Mesendoderm (in vitro differentiated cells): ENCODE measurements around the gene B3GALT5.

Source experiments
- DNase-seq: peaks from one replicate; pipeline ENCODE4 v3.0.0; 2013
- H2AK5ac ChIP-seq: 2 replicates; pipeline ENCODE4 v1.6.1; 2013; ENCODE audit warnings: low read length, inconsistent platforms
- H2BK120ac ChIP-seq: 2 replicates; pipeline ENCODE4 v1.6.1; 2013; ENCODE audit warnings: low read depth, mild to moderate bottlenecking, low read length, moderate library complexity, mixed read lengths
- H2BK15ac ChIP-seq: replicated peaks from 2 replicates; pipeline ENCODE4 v1.6.1; 2013; ENCODE audit warnings: low read depth, mild to moderate bottlenecking, moderate library complexity
- H2BK5ac ChIP-seq: 2 replicates; pipeline ENCODE4 v1.6.1; 2013; ENCODE audit warnings: low read length, inconsistent platforms
- H3K18ac ChIP-seq: 2 replicates; pipeline ENCODE4 v1.6.1; 2013; ENCODE audit warnings: mild to moderate bottlenecking, low read length, mixed read lengths
- H3K23ac ChIP-seq: one replicate; pipeline ENCODE4 v1.6.1; 2013; ENCODE audit warnings: low read length
- H3K27ac ChIP-seq: 2 replicates; pipeline ENCODE4 v1.5.1; 2013; ENCODE audit warnings: low read depth, mild to moderate bottlenecking, inconsistent platforms, low read length, moderate library complexity
- H3K27me3 ChIP-seq: 2 replicates; pipeline ENCODE4 v1.6.1; 2013; ENCODE audit warnings: low read length, control low read depth, mild to moderate bottlenecking, inconsistent platforms; ENCODE audit not compliant: insufficient read depth, poor library complexity
- H3K36me3 ChIP-seq: 2 replicates; pipeline ENCODE4 v1.6.1; 2013; ENCODE audit warnings: low read length, inconsistent platforms; ENCODE audit not compliant: control insufficient read depth, insufficient read depth
- H3K4ac ChIP-seq: one replicate; pipeline ENCODE4 v1.6.1; 2013; ENCODE audit warnings: low read depth, mild to moderate bottlenecking, low read length, moderate library complexity
- H3K4me1 ChIP-seq: 2 replicates; pipeline ENCODE4 v1.6.1; 2013; ENCODE audit warnings: low read depth, low read length, inconsistent platforms; ENCODE audit not compliant: control insufficient read depth
- H3K4me2 ChIP-seq: 2 replicates; pipeline ENCODE4 v1.6.1; 2013; ENCODE audit warnings: low read length
- H3K4me3 ChIP-seq: 2 replicates; pipeline ENCODE4 v1.5.1; 2013; ENCODE audit warnings: mild to moderate bottlenecking, low read length
- H3K56ac ChIP-seq: one replicate; pipeline ENCODE4 v1.6.1; 2013; ENCODE audit warnings: low read length
- H3K79me1 ChIP-seq: 2 replicates; pipeline ENCODE4 v1.6.1; 2013; ENCODE audit warnings: low read length, inconsistent platforms
- H3K79me2 ChIP-seq: 2 replicates; pipeline ENCODE4 v1.6.1; 2013; ENCODE audit warnings: mild to moderate bottlenecking, low read length; ENCODE audit not compliant: control insufficient read depth, insufficient read depth
- H3K9ac ChIP-seq: 2 replicates; pipeline ENCODE4 v1.6.1; 2013; ENCODE audit warnings: low read length, inconsistent platforms
- H4K5ac ChIP-seq: one replicate; pipeline ENCODE4 v1.6.1; 2013; ENCODE audit warnings: low read length
- H4K8ac ChIP-seq: one replicate; pipeline ENCODE4 v1.6.1; 2013; ENCODE audit warnings: low read depth, mild to moderate bottlenecking, control low read depth, low read length, moderate library complexity
- WGBS: extraction: QIAGEN DNeasy Blood & Tissue Kit; methylation state at CpG from one replicate; pipeline ENCODE4 v1.1.7; 2013; ENCODE audit warnings: low lambda C conversion rate, missing lambda C conversion rate; ENCODE audit not compliant: insufficient coverage; ENCODE audit errors: extremely low coverage; 5-methylcytosine and 5-hydroxymethylcytosine counted together

The B3GALT5 gene

DNA sequence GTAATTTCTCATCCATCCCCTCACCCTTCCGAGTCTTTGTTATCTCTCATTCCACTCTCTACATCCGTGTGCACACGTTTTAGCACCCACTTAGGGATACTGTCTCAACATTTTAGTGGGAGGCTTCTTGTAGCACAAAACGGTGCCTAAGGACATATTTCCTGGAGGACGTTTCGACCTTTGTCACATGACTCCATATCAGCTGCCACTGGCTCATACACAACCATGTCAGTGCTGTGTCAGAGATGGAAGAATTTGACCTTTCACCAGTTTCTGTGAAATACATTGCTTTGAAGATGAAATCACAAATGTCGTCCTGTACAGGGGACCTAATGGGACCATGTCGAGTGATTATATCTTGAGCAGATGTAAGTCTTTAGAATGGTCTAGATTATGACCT, 15.6 kb downstream of the B3GALT5 start:
- Histone ChIP-seq H3K4me2 (no peak overlapping the region), H4K8ac (no peak overlapping the region), H3K27me3 (no peaks in the 10 kb centered on the region), H2BK120ac (no peak overlapping the region), H3K27ac (no peak overlapping the region), H3K79me1 (no peaks in the 10 kb centered on the region), H3K36me3 (no peaks in the 10 kb centered on the region), H2BK15ac (no peak overlapping the region), H2AK5ac (no peak overlapping the region), H3K23ac (no peak overlapping the region), H4K5ac (no peak overlapping the region), H3K9ac (no peak overlapping the region), H3K4ac (no peak overlapping the region), H2BK5ac (no peak overlapping the region), H3K4me3 (no peak overlapping the region), H3K18ac (no peak overlapping the region), H3K79me2 (peaks cover 6% of the 10 kb centered on the region), H3K56ac (no peak overlapping the region), H3K4me1 (peaks cover 2% of the 10 kb centered on the region)
- DNase-seq: no peak
- WGBS: no CpG with 5 or more reads among the region's 8 CpGs

DNA sequence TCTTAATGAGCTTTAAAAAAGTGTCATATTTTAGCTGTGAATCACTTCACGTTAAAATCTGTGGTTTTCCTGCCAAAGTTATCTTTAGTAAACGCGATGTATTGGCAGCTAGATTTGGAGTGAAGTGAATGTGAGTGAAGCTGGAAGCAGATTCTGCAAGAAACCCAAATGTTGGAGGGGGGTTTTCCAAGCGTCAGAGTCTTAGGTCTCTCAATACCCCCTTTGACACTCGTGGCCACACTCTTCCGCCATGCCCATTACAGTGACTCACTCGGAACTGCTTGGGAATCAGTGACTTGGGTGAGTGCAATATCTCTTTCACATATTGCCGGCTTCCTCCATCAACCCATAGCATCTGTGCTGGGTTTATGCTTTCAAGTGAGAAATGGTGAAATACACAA, 17.5 kb downstream of the B3GALT5 start:
- Histone ChIP-seq H3K79me2 (peaks cover 10% of the 10 kb centered on the region), H2BK5ac (no peak overlapping the region), H2BK120ac (no peak overlapping the region), H3K18ac (no peak overlapping the region), H2BK15ac (no peak overlapping the region), H3K23ac (no peak overlapping the region), H3K4me1 (peaks cover 2% of the 10 kb centered on the region), H3K4me3 (no peak overlapping the region), H3K4ac (no peak overlapping the region), H3K27ac (no peak overlapping the region), H4K8ac (no peak overlapping the region), H2AK5ac (no peak overlapping the region), H3K27me3 (no peaks in the 10 kb centered on the region), H4K5ac (no peak overlapping the region), H3K79me1 (no peaks in the 10 kb centered on the region), H3K56ac (no peak overlapping the region), H3K36me3 (no peaks in the 10 kb centered on the region), H3K9ac (no peak overlapping the region), H3K4me2 (no peak overlapping the region)
- WGBS: no CpG with 5 or more reads among the region's 8 CpGs
- no peak for DNase-seq

DNA sequence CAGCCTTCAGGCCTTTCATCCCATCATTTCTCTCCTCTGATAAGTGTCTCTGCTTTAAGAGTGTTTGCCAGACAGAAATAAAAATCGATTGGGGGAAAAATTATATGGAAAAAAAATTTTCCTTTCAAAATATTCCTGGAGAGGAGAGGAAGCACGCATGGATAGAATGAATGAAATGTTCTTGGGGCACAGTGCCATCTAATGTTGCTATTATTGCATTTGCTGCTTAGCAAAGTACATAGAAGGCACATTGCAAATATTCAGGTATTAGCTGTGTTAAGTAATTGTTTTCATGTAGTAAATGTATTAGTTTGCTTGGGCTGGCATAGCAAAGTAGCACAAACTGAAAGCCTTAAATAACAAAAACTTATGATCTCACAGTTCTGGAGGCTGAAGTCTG, 18.1 kb downstream of the B3GALT5 start:
- no peak overlapping the region for H3K4me3 ChIP-seq
- H2BK120ac ChIP-seq: no peak overlapping the region
- no peak overlapping the region for H2BK5ac ChIP-seq
- no peak overlapping the region for H3K4ac ChIP-seq
- H2BK15ac ChIP-seq: no peak overlapping the region
- H2AK5ac ChIP-seq: no peak overlapping the region
- peaks cover 2% of the 10 kb centered on the region for H3K4me1 ChIP-seq
- H3K9ac ChIP-seq: no peak overlapping the region
- H3K79me1 ChIP-seq: no peaks in the 10 kb centered on the region
- no peak overlapping the region for H4K5ac ChIP-seq
- no peak overlapping the region for H4K8ac ChIP-seq
- no CpG with 5 or more reads among the region's 2 CpGs for WGBS
- no peak overlapping the region for H3K18ac ChIP-seq
- no peak for DNase-seq
- peaks cover 10% of the 10 kb centered on the region for H3K79me2 ChIP-seq
- H3K23ac ChIP-seq: no peak overlapping the region
- no peak overlapping the region for H3K4me2 ChIP-seq
- H3K27me3 ChIP-seq: no peaks in the 10 kb centered on the region
- no peaks in the 10 kb centered on the region for H3K36me3 ChIP-seq
- H3K27ac ChIP-seq: no peak overlapping the region
- no peak overlapping the region for H3K56ac ChIP-seq

DNA sequence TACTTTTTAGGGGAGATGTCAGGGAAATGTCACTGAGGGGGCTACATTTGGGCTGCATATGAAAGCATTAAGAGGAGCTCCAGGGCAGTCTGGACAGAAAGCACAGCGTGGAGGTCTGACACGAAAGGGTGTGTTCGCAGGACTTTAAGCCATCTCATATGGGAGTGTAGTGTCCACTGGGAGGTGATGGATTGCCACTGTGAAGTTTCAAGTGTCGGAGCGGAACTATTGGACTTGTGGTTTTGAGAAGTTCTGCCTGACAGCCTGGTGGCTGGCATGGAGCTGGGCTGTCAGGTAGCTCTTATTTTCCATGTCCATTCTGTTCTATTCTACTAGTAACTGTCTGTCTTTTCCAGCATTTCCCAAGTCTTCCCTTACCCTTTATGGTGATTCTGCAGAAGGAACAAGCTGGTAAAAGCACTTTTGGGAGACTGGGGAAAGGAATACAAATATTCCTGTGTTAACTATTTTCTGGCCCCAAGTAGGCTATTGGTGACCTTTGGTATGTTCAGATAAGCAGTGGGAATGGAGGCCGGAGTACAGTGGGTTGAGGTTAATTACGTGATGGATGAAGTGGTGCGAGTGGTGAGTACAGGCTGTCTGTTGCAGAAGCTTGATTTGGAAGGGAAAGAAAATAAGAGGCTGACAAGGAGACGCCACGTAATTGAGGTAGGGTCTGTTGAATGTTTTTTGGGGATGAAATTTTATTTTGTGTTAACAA, 19.3 kb downstream of the B3GALT5 start:
- no peak overlapping the region for H2BK5ac ChIP-seq
- H4K8ac ChIP-seq: no peak overlapping the region
- H4K5ac ChIP-seq: no peak overlapping the region
- no peak overlapping the region for H2AK5ac ChIP-seq
- no peak overlapping the region for H3K4me2 ChIP-seq
- H3K56ac ChIP-seq: no peak overlapping the region
- H3K36me3 ChIP-seq: no peaks in the 10 kb centered on the region
- no peaks in the 10 kb centered on the region for H3K27me3 ChIP-seq
- 100% methylated on average over 4 of the region's 10 CpGs for WGBS
- no peak overlapping the region for H2BK15ac ChIP-seq
- peaks cover 10% of the 10 kb centered on the region for H3K79me2 ChIP-seq
- DNase-seq: no peak
- H3K4me3 ChIP-seq: no peak overlapping the region
- H3K23ac ChIP-seq: no peak overlapping the region
- H3K27ac ChIP-seq: no peak overlapping the region
- no peak overlapping the region for H2BK120ac ChIP-seq
- H3K18ac ChIP-seq: no peak overlapping the region
- H3K79me1 ChIP-seq: no peaks in the 10 kb centered on the region
- peaks cover 8% of the 10 kb centered on the region for H3K4me1 ChIP-seq
- H3K9ac ChIP-seq: no peak overlapping the region
- H3K4ac ChIP-seq: no peak overlapping the region

DNA sequence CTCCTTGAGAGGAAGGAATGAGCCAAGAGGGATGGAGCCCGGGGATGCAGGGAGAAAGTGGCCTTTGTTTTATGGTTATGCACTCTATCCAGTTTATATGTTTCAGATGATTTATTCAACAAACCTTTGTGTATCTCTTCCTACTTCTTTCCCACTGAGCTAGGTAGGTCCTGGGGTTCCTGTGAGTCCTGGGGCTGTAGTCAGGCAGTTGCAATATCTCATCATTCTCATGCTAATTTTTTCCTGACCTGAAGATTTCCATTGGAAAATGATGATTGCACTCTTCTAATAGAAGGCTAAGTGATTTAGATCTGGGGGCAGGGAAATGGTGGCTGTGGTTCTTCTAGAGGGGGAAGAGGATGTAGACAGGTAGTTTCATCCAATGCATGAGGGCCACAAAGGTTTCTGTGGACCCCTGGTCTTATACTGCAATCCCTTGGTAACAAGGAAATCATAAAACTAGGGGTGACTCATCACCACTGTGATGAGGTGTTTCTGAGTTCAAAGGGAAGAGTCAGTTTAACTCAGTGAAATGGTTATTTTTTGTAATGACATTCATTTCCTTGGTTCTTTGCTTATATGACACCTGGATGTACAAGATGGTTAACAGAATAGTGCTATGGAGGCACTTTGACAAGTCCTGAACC, 20.2 kb downstream of the B3GALT5 start:
- H3K4me2 ChIP-seq: no peak overlapping the region
- no peak overlapping the region for H2BK120ac ChIP-seq
- no peaks in the 10 kb centered on the region for H3K27me3 ChIP-seq
- no peak overlapping the region for H4K8ac ChIP-seq
- no peaks in the 10 kb centered on the region for H3K36me3 ChIP-seq
- H3K79me2 ChIP-seq: peaks cover 10% of the 10 kb centered on the region
- H3K56ac ChIP-seq: no peak overlapping the region
- no peak for DNase-seq
- no peak overlapping the region for H3K9ac ChIP-seq
- no peak overlapping the region for H3K23ac ChIP-seq
- no peak overlapping the region for H2AK5ac ChIP-seq
- H3K4ac ChIP-seq: no peak overlapping the region
- H3K18ac ChIP-seq: no peak overlapping the region
- WGBS: no CpG with 5 or more reads among the region's 1 CpG
- H2BK5ac ChIP-seq: no peak overlapping the region
- no peak overlapping the region for H4K5ac ChIP-seq
- no peak overlapping the region for H3K4me3 ChIP-seq
- H2BK15ac ChIP-seq: no peak overlapping the region
- H3K4me1 ChIP-seq: peaks cover 9% of the 10 kb centered on the region
- no peak overlapping the region for H3K27ac ChIP-seq
- H3K79me1 ChIP-seq: no peaks in the 10 kb centered on the region
